Duodenal mucosa (tissue), 2 donors: ENCODE results near the gene MLXIP.
"Not testable (repeated sequence)": the region's sequence is repeated elsewhere in the genome, so short reads cannot be mapped to it uniquely, and the experiment has no call there.

Experiments
- H3K27ac ChIP-seq: one replicate; pipeline ENCODE4 v1.7.0; 2013; ENCODE audit warnings: low read depth, low read length
- H3K27me3 ChIP-seq, 2 donors: one replicate each; pipeline ENCODE4 v1.7.0; 2013; ENCODE audit warnings: low read length in 2 of 2, control low read depth in 1 of 2; ENCODE audit not compliant: insufficient read depth in 2 of 2, control insufficient read depth in 1 of 2
- H3K36me3 ChIP-seq, 2 donors: one replicate each; pipeline ENCODE4 v1.7.0; 2013; ENCODE audit warnings: low read length in 2 of 2, control low read depth in 1 of 2; ENCODE audit not compliant: insufficient read depth in 2 of 2, control insufficient read depth in 1 of 2
- H3K4me1 ChIP-seq, 2 donors: one replicate each; pipeline ENCODE4 v1.7.0; 2013; ENCODE audit warnings: low read length in 2 of 2, control low read depth in 1 of 2; ENCODE audit not compliant: insufficient read depth in 2 of 2, control insufficient read depth in 1 of 2
- H3K4me3 ChIP-seq, 2 donors: one replicate each; pipeline ENCODE4 v1.7.0; 2013; ENCODE audit warnings: low read length in 2 of 2, low read depth in 1 of 2
- H3K9ac ChIP-seq, 2 donors: one replicate each; pipeline ENCODE4 v1.7.0; 2013; ENCODE audit warnings: low read length in 2 of 2, low read depth in 1 of 2
- H3K9me3 ChIP-seq, 2 donors: one replicate each; pipeline ENCODE4 v1.7.0; 2013; ENCODE audit warnings: low read length in 2 of 2, control low read depth in 1 of 2; ENCODE audit not compliant: control insufficient read depth in 1 of 2

Gene MLXIP

DNA sequence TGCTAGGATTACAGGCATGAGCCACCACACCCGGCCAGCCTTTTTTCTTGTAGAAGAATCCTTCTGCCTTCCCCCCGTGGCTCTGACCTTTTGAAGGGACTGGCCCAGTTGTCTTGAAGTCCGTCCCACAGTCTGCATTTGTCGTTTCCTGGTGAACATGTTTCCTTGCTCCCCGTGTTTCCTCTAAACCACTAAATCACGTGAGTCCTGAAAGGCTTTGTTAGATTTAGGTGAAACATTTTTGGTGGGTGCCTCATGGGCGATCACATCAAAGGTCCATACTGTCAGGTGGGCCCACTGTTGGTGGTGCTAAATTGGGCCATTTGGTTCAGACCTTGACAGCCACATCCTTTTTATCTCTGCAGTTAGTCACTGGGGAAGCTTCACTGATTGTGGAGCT, 26.3 kb downstream of the MLXIP start:
- Histone ChIP-seq H3K27me3 (no peaks in the 10 kb centered on the region), H3K27ac (peak overlapping the region; percentile 26), H3K36me3 (no peaks in the 10 kb centered on the region), H3K4me3 (peak overlapping the region in 1 of 2 donors; percentile 29), H3K9me3 (no peaks in the 10 kb centered on the region), H3K4me1 (peaks cover 57 to 76% of the 10 kb centered on the region in 2 donors), H3K9ac (peak overlapping the region; percentile 2 to 28)

DNA sequence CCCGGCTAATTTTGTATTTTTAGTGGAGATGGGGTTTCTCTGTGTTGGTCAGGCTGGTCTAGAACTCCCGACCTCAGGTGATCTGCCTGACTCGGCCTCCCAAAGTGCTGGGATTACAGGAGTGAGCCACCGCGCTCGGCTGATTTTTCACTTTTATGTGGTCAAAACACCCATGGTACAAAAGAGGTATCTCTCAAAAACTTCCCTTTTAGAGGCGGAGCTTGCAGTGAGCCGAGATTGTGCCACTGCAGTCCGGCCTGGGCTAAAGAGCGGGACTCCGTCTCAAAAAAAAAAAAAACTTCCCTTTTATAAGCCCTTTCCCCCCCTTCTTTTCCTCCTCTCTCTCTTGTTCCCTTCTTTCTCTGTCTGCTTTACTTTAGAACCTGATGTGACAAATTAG, 26.9 kb downstream of the MLXIP start:
- H3K27me3 ChIP-seq, H3K27ac ChIP-seq, H3K36me3 ChIP-seq, H3K9me3 ChIP-seq, H3K9ac ChIP-seq: not testable (repeated sequence)
- H3K4me3 ChIP-seq, result peak overlapping the region in 1 of 2 donors; percentile 50
- H3K4me1 ChIP-seq, result peaks cover 53 to 70% of the 10 kb centered on the region in 2 donors

DNA sequence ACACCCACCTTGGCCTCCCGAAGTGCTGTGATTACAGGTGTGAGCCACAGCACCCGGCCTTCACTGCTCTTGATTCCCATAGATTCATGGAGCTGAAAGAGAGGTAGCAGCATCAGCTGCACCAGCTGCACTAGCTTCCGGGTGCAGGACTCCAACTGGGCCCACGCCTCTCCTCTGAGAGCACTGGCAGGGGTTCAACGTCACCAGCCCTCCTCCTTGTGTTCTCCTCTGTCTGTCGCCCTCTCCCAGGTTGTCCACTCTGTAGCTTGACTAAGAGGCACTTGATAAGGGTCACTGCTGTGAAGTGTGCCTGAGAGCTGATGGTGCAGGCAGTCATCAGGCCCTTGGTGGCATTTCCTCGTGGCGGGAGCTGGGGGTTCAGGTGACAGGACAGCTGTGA, 28.3 kb downstream of the MLXIP start:
- Histone ChIP-seq H3K9ac (no peak overlapping the region), H3K4me1 (peaks cover 46 to 63% of the 10 kb centered on the region in 2 donors), H3K9me3 (no peaks in the 10 kb centered on the region), H3K4me3 (no peak overlapping the region), H3K36me3 (no peaks in the 10 kb centered on the region), H3K27ac (peak overlapping the region; percentile 37), H3K27me3 (no peaks in the 10 kb centered on the region)

DNA sequence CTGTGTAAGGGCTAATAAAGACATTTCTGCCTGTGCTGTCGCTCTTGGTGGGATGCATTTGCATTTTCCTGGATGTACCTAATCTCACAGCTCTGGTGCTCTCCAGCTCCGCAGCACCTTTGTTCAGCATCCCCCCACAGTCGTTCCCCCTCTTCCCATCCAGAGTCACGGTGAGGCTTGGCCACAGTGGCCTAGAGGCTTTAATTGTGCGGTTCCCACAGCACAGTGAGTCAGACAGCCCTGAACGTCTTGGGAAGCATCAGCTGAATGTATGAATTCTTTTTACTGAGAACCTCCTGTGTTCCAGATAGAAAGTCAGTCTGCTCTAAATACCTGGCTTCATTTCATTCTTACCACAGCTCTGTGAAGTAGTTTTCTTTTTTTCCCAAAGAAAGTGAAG, 28.7 kb downstream of the MLXIP start:
- Histone ChIP-seq H3K4me1 (peaks cover 45 to 62% of the 10 kb centered on the region in 2 donors), H3K4me3 (no peak overlapping the region), H3K9me3 (no peaks in the 10 kb centered on the region), H3K27me3 (no peaks in the 10 kb centered on the region), H3K9ac (no peak overlapping the region), H3K36me3 (no peaks in the 10 kb centered on the region), H3K27ac (peak overlapping the region; percentile 37)

DNA sequence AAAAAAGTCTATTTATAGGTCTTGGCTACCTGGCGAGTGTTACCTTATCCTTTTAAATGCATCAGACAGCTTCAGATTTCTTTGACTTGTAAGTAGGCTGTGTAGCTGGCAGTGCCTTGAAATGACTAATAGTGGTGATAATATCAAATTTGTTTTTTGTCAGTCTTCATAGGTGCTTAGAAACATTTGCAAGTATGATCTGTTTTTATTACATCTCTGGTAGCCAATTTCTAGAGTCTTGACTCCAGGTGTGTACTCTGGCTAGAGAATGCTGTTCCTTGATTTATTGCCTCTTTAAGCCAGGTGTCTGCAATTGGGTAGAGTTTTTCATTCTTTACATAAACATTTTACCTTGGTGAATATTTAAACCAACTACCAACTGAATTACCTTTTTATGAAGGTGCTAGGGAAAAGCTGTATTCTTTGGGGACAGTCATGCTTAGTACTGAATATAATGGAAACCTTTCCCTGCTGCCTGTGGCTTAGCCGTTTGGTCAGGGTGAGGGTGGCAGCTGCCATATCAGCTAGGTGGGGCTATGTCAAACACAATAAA, 32.6 kb downstream of the MLXIP start:
- H3K36me3 ChIP-seq, result peaks cover 0 to 4% of the 10 kb centered on the region in 2 donors
- no peak overlapping the region for H3K9ac ChIP-seq
- H3K27me3 ChIP-seq, result no peaks in the 10 kb centered on the region
- H3K9me3 ChIP-seq, result no peaks in the 10 kb centered on the region
- H3K4me3 ChIP-seq, result no peak overlapping the region
- H3K4me1 ChIP-seq, result peaks cover 33 to 61% of the 10 kb centered on the region in 2 donors
- no peak overlapping the region for H3K27ac ChIP-seq

DNA sequence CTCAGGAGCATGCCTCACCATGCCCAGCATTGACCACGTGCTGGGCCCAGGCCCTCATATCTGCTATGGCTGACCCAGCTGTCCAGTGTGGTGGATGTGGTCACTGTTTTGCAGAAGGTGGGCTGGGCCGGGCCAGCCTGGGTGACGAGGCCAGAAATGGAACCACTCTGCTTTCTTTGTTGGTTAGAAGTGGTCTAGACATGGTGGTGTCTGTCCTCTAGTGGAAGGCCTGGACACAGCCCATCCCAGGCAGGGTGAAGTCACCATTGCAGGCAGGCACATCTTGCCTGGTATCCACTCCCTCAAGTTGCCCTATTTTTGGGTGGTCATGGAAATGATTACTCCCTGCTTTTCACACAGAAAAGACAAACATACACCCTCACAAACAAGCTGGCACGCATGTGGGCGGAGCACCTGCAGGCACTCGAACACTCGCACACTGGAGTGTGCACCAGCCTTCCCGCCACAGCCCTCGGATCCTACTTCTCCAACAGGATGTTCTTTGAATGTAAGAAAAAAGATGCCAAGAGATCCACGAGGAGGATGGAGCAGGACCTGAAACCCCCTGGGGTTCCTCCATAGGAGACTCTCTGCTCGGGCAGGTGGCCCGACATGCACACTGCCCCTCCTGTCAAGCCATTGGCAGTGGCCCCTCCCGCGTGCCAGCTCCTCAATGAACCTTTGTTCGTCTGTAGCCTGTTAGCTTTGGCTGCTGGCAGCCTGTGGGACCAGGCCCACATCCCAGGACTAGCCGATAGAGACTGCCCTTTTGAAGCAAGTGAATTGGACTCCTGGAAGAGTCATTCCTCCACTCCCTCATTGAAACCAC, 38.4 kb downstream of the MLXIP start:
- Histone ChIP-seq H3K27ac (peak overlapping the region; percentile 41), H3K27me3 (no peaks in the 10 kb centered on the region), H3K9me3 (no peaks in the 10 kb centered on the region), H3K9ac (peak overlapping the region in 1 of 2 donors; percentile 26), H3K4me1 (peaks cover 37 to 53% of the 10 kb centered on the region in 2 donors), H3K36me3 (peaks cover 0 to 4% of the 10 kb centered on the region in 2 donors), H3K4me3 (no peak overlapping the region)

DNA sequence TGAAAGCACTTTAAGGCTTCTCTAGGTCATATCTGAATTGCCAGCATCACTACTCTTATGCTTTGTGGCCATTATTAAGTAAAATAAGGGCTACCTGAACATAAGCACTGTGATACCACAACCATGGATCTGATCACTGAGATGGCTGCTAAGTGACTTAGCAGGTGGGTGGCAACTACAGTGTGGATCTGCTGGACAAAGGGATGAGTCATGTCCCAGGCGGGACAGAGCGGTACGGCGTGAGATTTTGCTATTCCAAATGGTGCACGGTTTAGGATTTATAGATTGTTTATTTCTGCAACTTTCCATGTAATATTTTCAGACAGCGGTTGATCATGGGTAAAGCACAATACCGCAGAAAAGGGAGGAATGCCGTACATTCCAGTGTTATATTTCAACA, 39.4 kb downstream of the MLXIP start:
- Histone ChIP-seq H3K4me3 (no peak overlapping the region), H3K36me3 (peaks cover 0 to 4% of the 10 kb centered on the region in 2 donors), H3K9me3 (no peaks in the 10 kb centered on the region), H3K9ac (no peak overlapping the region), H3K4me1 (peaks cover 37 to 49% of the 10 kb centered on the region in 2 donors), H3K27me3 (no peaks in the 10 kb centered on the region), H3K27ac (no peak overlapping the region)

DNA sequence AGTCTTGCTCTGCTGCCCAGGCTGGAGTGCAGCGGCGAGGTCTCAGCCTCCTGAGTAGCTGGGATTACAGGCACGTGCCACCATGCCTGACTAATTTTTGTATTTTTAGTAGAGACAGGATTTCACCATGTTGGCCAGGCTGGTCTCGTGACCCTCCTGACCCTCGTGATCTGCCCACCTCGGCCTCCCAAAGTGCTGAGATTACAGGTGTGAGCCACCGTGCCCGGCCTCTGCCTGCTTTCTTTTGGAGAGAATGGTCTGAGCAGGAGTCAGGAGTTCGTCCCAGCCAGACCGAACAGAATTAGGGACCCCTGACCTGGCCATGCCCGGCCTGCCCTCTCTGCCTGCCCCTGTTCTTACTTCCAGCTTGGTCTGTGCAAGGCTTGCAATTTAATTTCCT, 42.8 kb downstream of the MLXIP start:
- not testable (repeated sequence) for H3K27me3 ChIP-seq, H3K9me3 ChIP-seq, H3K36me3 ChIP-seq, H3K4me3 ChIP-seq, H3K27ac ChIP-seq, H3K9ac ChIP-seq
- peaks cover 50 to 51% of the 10 kb centered on the region in 2 donors for H3K4me1 ChIP-seq

DNA sequence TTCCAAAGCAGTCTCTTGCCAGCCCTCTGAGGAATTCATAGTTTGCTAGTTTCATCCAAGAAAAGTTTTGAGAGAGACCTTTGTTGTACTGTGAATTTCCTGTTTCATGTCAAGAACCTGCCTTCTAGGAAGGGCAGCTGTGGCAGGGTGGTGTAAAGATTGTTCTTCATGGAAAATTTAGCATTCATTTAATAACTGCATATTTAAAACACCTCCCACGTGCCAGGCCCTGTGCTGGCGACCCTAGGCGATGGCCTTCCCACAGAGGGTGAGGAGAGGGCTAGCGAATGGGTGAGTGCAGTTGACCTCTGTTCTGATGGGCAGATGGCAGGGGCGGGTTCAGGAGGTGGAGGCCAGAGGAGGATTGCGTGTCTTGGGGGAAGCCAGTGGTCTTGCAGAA, 43.2 kb downstream of the MLXIP start:
- Histone ChIP-seq H3K4me3 (no peak overlapping the region), H3K36me3 (no peaks in the 10 kb centered on the region), H3K9me3 (no peaks in the 10 kb centered on the region), H3K27ac (no peak overlapping the region), H3K9ac (no peak overlapping the region), H3K27me3 (no peaks in the 10 kb centered on the region), H3K4me1 (peaks cover 50 to 51% of the 10 kb centered on the region in 2 donors)

DNA sequence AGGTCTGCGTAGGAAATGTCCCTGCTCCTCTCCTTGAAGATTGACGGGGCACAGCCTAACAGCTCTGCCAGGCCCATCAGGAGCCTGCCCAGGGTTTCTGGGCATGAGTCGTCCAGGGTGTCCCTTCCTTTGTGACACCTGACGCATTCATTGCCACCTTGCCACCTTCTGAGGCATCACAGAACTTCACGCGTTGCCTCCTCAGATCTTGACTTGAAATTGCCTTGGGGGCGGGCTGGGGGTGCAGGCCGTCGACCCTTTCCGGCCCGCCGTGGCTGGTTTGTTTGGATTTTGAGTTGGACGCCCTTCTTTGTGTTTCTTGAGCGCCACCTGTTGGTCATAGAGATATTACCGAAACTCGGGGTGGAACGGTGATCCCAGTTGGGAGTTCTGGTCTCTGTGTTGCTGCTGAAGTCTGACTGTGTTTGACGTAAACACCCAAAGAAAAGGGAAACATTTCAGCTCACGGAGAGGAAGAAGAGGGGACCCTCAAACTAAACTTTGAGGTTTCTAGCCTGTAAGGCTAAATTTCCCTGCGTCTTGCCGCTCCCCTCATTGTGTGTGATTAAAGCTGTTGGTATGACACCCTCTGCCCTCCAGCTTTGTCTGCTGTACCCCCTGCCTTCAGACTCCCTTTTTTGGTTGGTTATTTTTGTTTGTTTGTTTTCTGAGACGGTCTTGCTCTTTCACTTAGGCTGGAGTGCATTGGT, 44.6 kb downstream of the MLXIP start:
- H3K9ac ChIP-seq, result peak overlapping the region in 1 of 2 donors; percentile 47
- H3K27ac ChIP-seq, result no peak overlapping the region
- H3K36me3 ChIP-seq, result peaks cover 10% of the 10 kb centered on the region in 2 donors
- H3K4me3 ChIP-seq, result no peak overlapping the region
- no peaks in the 10 kb centered on the region for H3K27me3 ChIP-seq
- peaks cover 39 to 41% of the 10 kb centered on the region in 2 donors for H3K4me1 ChIP-seq
- no peaks in the 10 kb centered on the region for H3K9me3 ChIP-seq
